ENCODE measurements around the gene TIMP2. TPM values are rescaled to one million over a fixed set of nuclear protein-coding genes. Genes with fewer than 3 reads are reported as not detected.

Gene TIMP2
- polyA plus RNA-seq, 1 donor from 2014 or later: 25.6 TPM

- Histone ChIP-seq H2AFZ (ENCODE audit: low read depth, low read length) (no peak overlapping the region), H3F3A (ENCODE audit: insufficient read depth, low read length, poor library complexity, severe bottlenecking) (no peaks in the 10 kb centered on the region), H3K4me2 (ENCODE audit: low read length) (no peak overlapping the region), H4K20me1 (ENCODE audit: insufficient read depth) (no peaks in the 10 kb centered on the region), H3K9me3 (ENCODE audit: low read length) (no peaks in the 10 kb centered on the region), H3K36me3 (ENCODE audit: insufficient read depth, low read length) (no peaks in the 10 kb centered on the region), H3K27me3 (ENCODE audit: insufficient read depth, low read depth, low read length) (no peaks in the 10 kb centered on the region), H3K9ac (ENCODE audit: low read length) (no peak overlapping the region), H3K27ac (ENCODE audit: low read length) (no peak overlapping the region), H3K79me2 (replicated peaks; ENCODE audit: insufficient read depth, low read length) (no peaks in the 10 kb centered on the region), H3K9me2 (ENCODE audit: insufficient read depth, low read length) (no peaks in the 10 kb centered on the region), H3K4me3 (ENCODE audit: low read length) (no peak overlapping the region)
- TF ChIP-seq REST (IDR thresholded peaks at IDR 0.05; ENCODE audit: borderline replicate concordance) (no peak), MXI1 (conservative IDR thresholded peaks at IDR 0.05; ENCODE audit: poor library complexity, severe bottlenecking) (no peak), TAF1 (IDR thresholded peaks at IDR 0.05; ENCODE audit: low read depth) (no peak), RAD21 (conservative IDR thresholded peaks at IDR 0.05) (no peak), SMC3 (conservative IDR thresholded peaks at IDR 0.05; ENCODE audit: poor library complexity) (no peak), EZH2 (IDR thresholded peaks at IDR 0.05; ENCODE audit: borderline replicate concordance, insufficient read depth, low read length, poor library complexity, severe bottlenecking) (no peak), POLR2AphosphoS5 (IDR thresholded peaks at IDR 0.05) (no peak), EP300 (conservative IDR thresholded peaks at IDR 0.05; ENCODE audit: poor library complexity, severe bottlenecking) (no peak)
Observed at GRCh38 chr17:78937561-78937960, 12.4 kb upstream of the TIMP2 start.

- TF ChIP-seq RAD21 (conservative IDR thresholded peaks at IDR 0.05) (no peak), TAF1 (IDR thresholded peaks at IDR 0.05; ENCODE audit: low read depth) (no peak), CTCF (IDR thresholded peaks at IDR 0.05; ENCODE audit: poor library complexity, severe bottlenecking) (no peak), REST (IDR thresholded peaks at IDR 0.05; ENCODE audit: borderline replicate concordance) (no peak), POLR2AphosphoS5 (IDR thresholded peaks at IDR 0.05) (no peak), MXI1 (conservative IDR thresholded peaks at IDR 0.05; ENCODE audit: poor library complexity, severe bottlenecking) (no peak), SMC3 (conservative IDR thresholded peaks at IDR 0.05; ENCODE audit: poor library complexity) (no peak), EZH2 (IDR thresholded peaks at IDR 0.05; ENCODE audit: borderline replicate concordance, insufficient read depth, low read length, poor library complexity, severe bottlenecking) (no peak), EP300 (conservative IDR thresholded peaks at IDR 0.05; ENCODE audit: poor library complexity, severe bottlenecking) (no peak)
- Histone ChIP-seq H3K27me3 (ENCODE audit: insufficient read depth, low read depth, low read length) (no peaks in the 10 kb centered on the region), H3K9ac (ENCODE audit: low read length) (no peak overlapping the region), H3F3A (ENCODE audit: insufficient read depth, low read length, poor library complexity, severe bottlenecking) (no peaks in the 10 kb centered on the region), H3K79me2 (replicated peaks; ENCODE audit: insufficient read depth, low read length) (no peaks in the 10 kb centered on the region), H3K4me2 (ENCODE audit: low read length) (no peak overlapping the region), H3K27ac (ENCODE audit: low read length) (no peak overlapping the region), H2AFZ (ENCODE audit: low read depth, low read length) (no peak overlapping the region), H3K36me3 (ENCODE audit: insufficient read depth, low read length) (no peaks in the 10 kb centered on the region), H4K20me1 (ENCODE audit: insufficient read depth) (no peaks in the 10 kb centered on the region), H3K4me3 (ENCODE audit: low read length) (no peak overlapping the region), H3K9me2 (ENCODE audit: insufficient read depth, low read length) (no peaks in the 10 kb centered on the region), H3K9me3 (ENCODE audit: low read length) (no peaks in the 10 kb centered on the region)
Observed at GRCh38 chr17:78935419-78936323, 10.5 kb upstream of the TIMP2 start.
